HepG2 (cell line): Measurements from ENCODE around the gene PYGO2. TPM values are rescaled to one million over a fixed set of nuclear protein-coding genes. Genes with fewer than 3 reads are reported as not detected.

Source experiments
- BCL6 ChIP-seq: IDR thresholded peaks from 2 replicates; pipeline ENCODE4 v1.6.1; 2016; ENCODE audit warnings: missing genetic modification reagents, missing compliant biosample characterization
- CEBPB ChIP-seq: IDR thresholded peaks from 2 replicates; pipeline ENCODE4 v1.6.1; 2011; ENCODE audit warnings: low read depth, low read length, improper control_type of control experiment, borderline replicate concordance
- GABPB1 ChIP-seq: IDR thresholded peaks from 2 replicates; pipeline ENCODE4 v1.6.1; 2016; ENCODE audit warnings: mild to moderate bottlenecking, missing genetic modification reagents, moderate library complexity, missing compliant biosample characterization
- HNRNPH1 ChIP-seq: fragments of 200-400 bp; formaldehyde crosslinking; optimal IDR thresholded peaks from 2 replicates; pipeline ENCODE3; 2017; ENCODE audit warnings: mild to moderate bottlenecking, low read depth, low read length
- KDM4B ChIP-seq: sonication (generic); formaldehyde crosslinking; IDR thresholded peaks from 2 replicates; pipeline ENCODE4 v1.4.0; 2020; ENCODE audit warnings: missing genetic modification reagents
- KMT2A ChIP-seq: sonication (generic); formaldehyde crosslinking; IDR thresholded peaks from 2 replicates; pipeline ENCODE4 v1.4.0; 2020; ENCODE audit warnings: missing genetic modification reagents
- MAZ ChIP-seq, 2 experiments: sonication (generic) in 1 of 2; formaldehyde crosslinking in 1 of 2; IDR thresholded peaks; 2 replicates each; pipeline versions ENCODE4 v1.5.0 to v1.6.1; 2012 to 2020; ENCODE audit warnings: low read depth in 2 of 2, mild to moderate bottlenecking in 2 of 2, borderline replicate concordance in 1 of 2, improper control_type of control experiment in 1 of 2, low read length in 1 of 2, missing genetic modification reagents in 1 of 2, moderate library complexity in 1 of 2
- MXD1 ChIP-seq: sonication (generic); formaldehyde crosslinking; IDR thresholded peaks from 2 replicates; pipeline ENCODE4 v1.4.0; 2020; ENCODE audit warnings: mild to moderate bottlenecking, missing genetic modification reagents
- NAIF1 ChIP-seq: sonication (generic); formaldehyde crosslinking; IDR thresholded peaks from 2 replicates; pipeline ENCODE4 v1.5.0; 2020; ENCODE audit warnings: mild to moderate bottlenecking, missing genetic modification reagents, borderline replicate concordance
- PHF5A ChIP-seq: IDR thresholded peaks from one replicate; pipeline ENCODE4 v1.6.1; 2018; ENCODE audit warnings: low read depth, missing genetic modification reagents; ENCODE audit not compliant: unreplicated experiment
- SMYD3 ChIP-seq: sonication (generic); formaldehyde crosslinking; IDR thresholded peaks from 2 replicates; pipeline ENCODE4 v1.8.1; 2023; ENCODE audit warnings: mild to moderate bottlenecking, missing genetic modification reagents
- SNAI1 ChIP-seq: sonication (generic); formaldehyde crosslinking; IDR thresholded peaks from 2 replicates; pipeline ENCODE4 v1.5.0; 2020; ENCODE audit warnings: mild to moderate bottlenecking, missing genetic modification reagents, borderline replicate concordance
- TOE1 ChIP-seq: sonication (generic); formaldehyde crosslinking; IDR thresholded peaks from 2 replicates; pipeline ENCODE4 v1.4.0; 2020; ENCODE audit warnings: mild to moderate bottlenecking, missing genetic modification reagents
- XRCC5 ChIP-seq: fragments of 200-400 bp; formaldehyde crosslinking; optimal IDR thresholded peaks from 2 replicates; pipeline ENCODE3; 2017; ENCODE audit warnings: mild to moderate bottlenecking, low read length
- ZBTB43 ChIP-seq: sonication (generic); formaldehyde crosslinking; conservative IDR thresholded peaks from 2 replicates; pipeline ENCODE4 v1.4.0; 2020; ENCODE audit warnings: missing genetic modification reagents
- ZMYM3 ChIP-seq: sonication (generic); formaldehyde crosslinking; IDR thresholded peaks from 2 replicates; pipeline ENCODE4 v1.5.1; 2020; ENCODE audit warnings: mild to moderate bottlenecking, missing genetic modification reagents
- ZNF180 ChIP-seq: sonication (generic); formaldehyde crosslinking; IDR thresholded peaks from 2 replicates; pipeline ENCODE4 v1.4.0; 2020; ENCODE audit warnings: low read depth, missing genetic modification reagents, borderline replicate concordance
- ZNF230 ChIP-seq: sonication (generic); formaldehyde crosslinking; IDR thresholded peaks from 2 replicates; pipeline ENCODE4 v1.4.0; 2020; ENCODE audit warnings: mild to moderate bottlenecking, missing genetic modification reagents
- ZNF256 ChIP-seq: sonication (generic); formaldehyde crosslinking; conservative IDR thresholded peaks from 2 replicates; pipeline ENCODE4 v1.4.0; 2020; ENCODE audit warnings: missing genetic modification reagents
- ZNF260 ChIP-seq: sonication (generic); formaldehyde crosslinking; IDR thresholded peaks from 2 replicates; pipeline ENCODE4 v1.4.0; 2020; ENCODE audit warnings: missing genetic modification reagents, low read depth, mild to moderate bottlenecking, borderline replicate concordance
- ZNF382 ChIP-seq: sonication (generic); formaldehyde crosslinking; IDR thresholded peaks from 2 replicates; pipeline ENCODE4 v1.5.0; 2020; ENCODE audit warnings: missing genetic modification reagents, mild to moderate bottlenecking, borderline replicate concordance
- ZNF484 ChIP-seq: sonication (generic); formaldehyde crosslinking; IDR thresholded peaks from 2 replicates; pipeline ENCODE4 v1.5.1; 2020; ENCODE audit warnings: mild to moderate bottlenecking, low read depth, missing genetic modification reagents, borderline replicate concordance
- ZNF850 ChIP-seq: sonication (generic); formaldehyde crosslinking; conservative IDR thresholded peaks from 2 replicates; pipeline ENCODE4 v1.9.0; 2021; ENCODE audit warnings: mild to moderate bottlenecking, missing genetic modification reagents
- ZSCAN31 ChIP-seq: sonication (generic); formaldehyde crosslinking; IDR thresholded peaks from 2 replicates; pipeline ENCODE4 v1.5.0; 2020; ENCODE audit warnings: low read depth, mild to moderate bottlenecking, missing genetic modification reagents
- polyA plus RNA-seq, 8 experiments: library from polyadenylated mRNA; depleted of rRNA in 3 of 8; stranded (reverse) in 7 of 8; unstranded in 1 of 8; fragments of >200 nt; fragmentation: Illumina TruSeq in 4 of 8; extraction: Trizol in 4 of 8; gene quantifications; 2 replicates each; pipeline versions ENCODE4 v1.2.1 to v1.2.3, GENCODE V29; 2011 to 2016; ENCODE audit warnings: low read depth in 4 of 8, missing spikeins in 1 of 8, mixed read lengths in 1 of 8; ENCODE audit not compliant: insufficient read depth in 1 of 8
- total RNA-seq, 5 experiments: library from RNA; depleted of rRNA; stranded (reverse); fragments of >200 nt; fragmentation: Illumina TruSeq; extraction: Trizol; gene quantifications; 2 replicates each; pipeline ENCODE4 v1.2.3, GENCODE V29; 2016; ENCODE audit warnings: low read depth in 1 of 5
- TF ChIP-seq, protein P1 (sequence below): sonication (generic); formaldehyde crosslinking; IDR thresholded peaks from 2 replicates; pipeline ENCODE4 v1.4.0; 2020; ENCODE audit warnings: missing genetic modification reagents
- TF ChIP-seq, protein P2 (sequence below): sonication (generic); formaldehyde crosslinking; IDR thresholded peaks from 2 replicates; pipeline ENCODE4 v1.5.0; 2020; ENCODE audit warnings: missing genetic modification reagents
- TF ChIP-seq, protein P3 (sequence below): sonication (generic); formaldehyde crosslinking; IDR thresholded peaks from 2 replicates; pipeline ENCODE4 v1.8.0; 2022; ENCODE audit warnings: missing genetic modification reagents, low read depth, mild to moderate bottlenecking, borderline replicate concordance

The PYGO2 gene
- total and polyA plus RNA-seq, 2 of the 13 experiments (the other 11 are each of a cell fraction or from before 2014, with no cell fraction given): 20.3 to 21.8 TPM

- TF ChIP-seq BCL6 (CRISPR knock-in tag) (peak; percentile 12; the same call in 1 of the 2 replicates), ZNF260 (CRISPR knock-in tag) (no peak), KMT2A (CRISPR knock-in tag) (no peak), SNAI1 (CRISPR knock-in tag) (no peak), ZMYM3 (CRISPR knock-in tag) (peak; percentile 60; the same call in 1 of the 2 replicates), MAZ (IDR thresholded peaks at IDR 0.05; ENCODE audit: borderline replicate concordance, low read depth, low read length) (no peak), MAZ (CRISPR knock-in tag; IDR thresholded peaks at IDR 0.05; ENCODE audit: low read depth) (peak; percentile 77; the same call in 1 of the 2 replicates), XRCC5 (peak; percentile 77), CEBPB (no peak), ZSCAN31 (no peak), KDM4B (CRISPR knock-in tag) (no peak), ZBTB43 (no peak), SMYD3 (no peak), TOE1 (CRISPR knock-in tag) (no peak), ZNF230 (peak; percentile 39; the same call in 1 of the 2 replicates), HNRNPH1 (no peak), ZNF382 (no peak), GABPB1 (CRISPR knock-in tag) (peak; percentile 40; the same call in 1 of the 2 replicates), ZNF180 (CRISPR knock-in tag) (no peak), ZNF850 (CRISPR knock-in tag) (0 out of 2 replicates have a peak, but pooled peaks have one; percentile 25), NAIF1 (peak; percentile 64; the same call in 1 of the 2 replicates), MXD1 (CRISPR knock-in tag) (no peak), ZNF484 (CRISPR knock-in tag) (no peak), ZNF256 (no peak), PHF5A (CRISPR knock-in tag) (peak; percentile 67)
- TF ChIP-seq, protein P1, sequence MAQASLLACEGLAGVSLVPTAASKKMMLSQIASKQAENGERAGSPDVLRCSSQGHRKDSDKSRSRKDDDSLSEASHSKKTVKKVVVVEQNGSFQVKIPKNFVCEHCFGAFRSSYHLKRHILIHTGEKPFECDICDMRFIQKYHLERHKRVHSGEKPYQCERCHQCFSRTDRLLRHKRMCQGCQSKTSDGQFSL (CRISPR knock-in tag): no peak
- TF ChIP-seq, protein P2, sequence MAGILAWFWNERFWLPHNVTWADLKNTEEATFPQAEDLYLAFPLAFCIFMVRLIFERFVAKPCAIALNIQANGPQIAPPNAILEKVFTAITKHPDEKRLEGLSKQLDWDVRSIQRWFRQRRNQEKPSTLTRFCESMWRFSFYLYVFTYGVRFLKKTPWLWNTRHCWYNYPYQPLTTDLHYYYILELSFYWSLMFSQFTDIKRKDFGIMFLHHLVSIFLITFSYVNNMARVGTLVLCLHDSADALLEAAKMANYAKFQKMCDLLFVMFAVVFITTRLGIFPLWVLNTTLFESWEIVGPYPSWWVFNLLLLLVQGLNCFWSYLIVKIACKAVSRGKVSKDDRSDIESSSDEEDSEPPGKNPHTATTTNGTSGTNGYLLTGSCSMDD (CRISPR knock-in tag): no peak
- TF ChIP-seq, protein P3, sequence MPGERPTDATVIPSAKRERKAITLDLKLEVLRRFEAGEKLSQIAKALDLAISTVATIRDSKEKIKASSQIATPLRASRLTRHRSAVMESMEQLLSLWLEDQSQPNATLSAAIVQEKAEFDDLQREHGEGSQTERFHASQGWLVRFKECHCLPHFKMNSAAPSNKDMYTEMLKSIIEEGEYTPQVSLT (CRISPR knock-in tag): no peak
Measured at GRCh38 chr1:154944401-154945159, 17.0 kb downstream of the PYGO2 start (continued).
